ENCODE results near the gene GRM4. TPM values are rescaled to one million over a fixed set of nuclear protein-coding genes. Genes with fewer than 3 reads are reported as not detected.

Gene GRM4
- total RNA-seq, 1 experiment from 2014 or later, result 5.6 TPM

DNA sequence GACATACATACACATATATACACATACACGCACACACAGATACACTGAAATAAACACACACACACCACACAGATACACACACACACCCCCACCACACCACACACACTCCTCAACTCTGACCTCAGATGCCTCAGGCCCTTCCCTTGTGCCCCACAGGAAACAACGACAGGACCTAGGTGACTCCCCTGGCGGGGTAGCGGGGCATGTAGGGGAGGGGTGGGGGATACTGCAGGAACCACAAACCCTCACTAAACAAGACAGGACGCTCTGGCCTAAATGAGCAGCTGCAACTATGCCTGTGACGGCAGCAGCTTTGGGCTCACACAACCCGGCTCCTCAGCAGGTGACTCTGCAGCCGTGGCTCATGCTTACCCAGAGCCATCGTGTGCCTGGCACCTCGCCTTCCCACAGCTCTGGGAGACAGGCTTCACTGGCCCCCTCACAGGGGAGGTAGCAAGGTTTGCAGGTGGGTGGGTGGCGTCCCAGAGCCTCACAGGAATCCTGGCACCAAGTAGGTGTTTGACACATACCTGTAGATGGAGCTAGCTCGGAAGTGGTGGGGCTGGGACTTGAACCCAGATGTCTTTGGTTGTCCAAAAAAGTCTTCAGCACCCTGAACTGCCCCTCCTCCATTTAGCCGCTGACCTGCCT, 100.8 kb downstream of the GRM4 start:
- H2BK12ac ChIP-seq (ENCODE audit: insufficient read length, low read depth, low read length), result no peak overlapping the region
- no peaks in the 10 kb centered on the region for H3K9me3 ChIP-seq (ENCODE audit: control insufficient read depth, low read depth, low read length)
- no peaks in the 10 kb centered on the region for H3K27me3 ChIP-seq (ENCODE audit: insufficient read depth, low read length)
- TF ChIP-seq, protein P1, sequence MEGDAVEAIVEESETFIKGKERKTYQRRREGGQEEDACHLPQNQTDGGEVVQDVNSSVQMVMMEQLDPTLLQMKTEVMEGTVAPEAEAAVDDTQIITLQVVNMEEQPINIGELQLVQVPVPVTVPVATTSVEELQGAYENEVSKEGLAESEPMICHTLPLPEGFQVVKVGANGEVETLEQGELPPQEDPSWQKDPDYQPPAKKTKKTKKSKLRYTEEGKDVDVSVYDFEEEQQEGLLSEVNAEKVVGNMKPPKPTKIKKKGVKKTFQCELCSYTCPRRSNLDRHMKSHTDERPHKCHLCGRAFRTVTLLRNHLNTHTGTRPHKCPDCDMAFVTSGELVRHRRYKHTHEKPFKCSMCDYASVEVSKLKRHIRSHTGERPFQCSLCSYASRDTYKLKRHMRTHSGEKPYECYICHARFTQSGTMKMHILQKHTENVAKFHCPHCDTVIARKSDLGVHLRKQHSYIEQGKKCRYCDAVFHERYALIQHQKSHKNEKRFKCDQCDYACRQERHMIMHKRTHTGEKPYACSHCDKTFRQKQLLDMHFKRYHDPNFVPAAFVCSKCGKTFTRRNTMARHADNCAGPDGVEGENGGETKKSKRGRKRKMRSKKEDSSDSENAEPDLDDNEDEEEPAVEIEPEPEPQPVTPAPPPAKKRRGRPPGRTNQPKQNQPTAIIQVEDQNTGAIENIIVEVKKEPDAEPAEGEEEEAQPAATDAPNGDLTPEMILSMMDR (conservative IDR thresholded peaks at IDR 0.05), result no peak
- no peak overlapping the region for H2BK120ac ChIP-seq (ENCODE audit: low read depth, low read length, poor library complexity, severe bottlenecking)
- H3K9ac ChIP-seq (ENCODE audit: extremely low read depth, insufficient read length, low read length), result no peak overlapping the region
- peaks cover 39 to 49% of the 10 kb centered on the region in 2 experiments for H3K4me1 Mint-ChIP-seq
- H2AK5ac ChIP-seq (ENCODE audit: insufficient read length, low read length), result no peak overlapping the region
- H3K27me3 Mint-ChIP-seq (ENCODE audit: low read depth), result peaks cover 10% of the 10 kb centered on the region
- H3K27ac ChIP-seq (ENCODE audit: insufficient read length, low read depth, low read length), result no peak overlapping the region
- H2BK15ac ChIP-seq (ENCODE audit: low read depth, low read length), result no peak overlapping the region
- no peaks in the 10 kb centered on the region for H3K4me1 ChIP-seq (ENCODE audit: insufficient read depth, low read length)
- no CpG with 5 or more reads among the region's 13 CpGs for WGBS (ENCODE audit: extremely low coverage, insufficient read length, low lambda C conversion rate)
- no peak overlapping the region for H3K4me2 ChIP-seq (ENCODE audit: insufficient read depth, insufficient read length, low read length)
- H3K79me1 ChIP-seq (ENCODE audit: insufficient read depth, low read depth, low read length, poor library complexity, severe bottlenecking), result no peaks in the 10 kb centered on the region
- H4K91ac ChIP-seq (ENCODE audit: insufficient read length, low read depth, low read length), result no peak overlapping the region
- H3T11ph ChIP-seq (ENCODE audit: low read length), result no peak overlapping the region
- peaks cover 0 to 5% of the 10 kb centered on the region in 2 experiments; a peak in 1 of 5 replicates for H3K9me3 Mint-ChIP-seq
- H3K79me2 ChIP-seq (ENCODE audit: insufficient read depth, low read length), result no peaks in the 10 kb centered on the region
- no peak overlapping the region for H2BK5ac ChIP-seq (ENCODE audit: insufficient read length, low read length)
- H2AFZ ChIP-seq (ENCODE audit: low read length), result no peak overlapping the region
- H3K23me2 ChIP-seq (ENCODE audit: insufficient read length, low read depth, low read length, poor library complexity, severe bottlenecking), result no peaks in the 10 kb centered on the region
- no peak overlapping the region for H2BK20ac ChIP-seq (ENCODE audit: low read depth, low read length, poor library complexity, severe bottlenecking)
- H3K56ac ChIP-seq (ENCODE audit: insufficient read length, low read depth, low read length), result no peak overlapping the region
- no peaks in the 10 kb centered on the region; a peak in 1 of 7 replicates for H3K36me3 Mint-ChIP-seq (ENCODE audit: insufficient read depth in 1 of 3, low read depth in 3 of 3)
- H3K18ac ChIP-seq (ENCODE audit: insufficient read length, low read depth, low read length), result no peak overlapping the region
- H4K5ac ChIP-seq (ENCODE audit: insufficient read length, low read depth, low read length), result no peak overlapping the region
- H3K27ac Mint-ChIP-seq, result no peak overlapping the region
- H3K14ac ChIP-seq (ENCODE audit: insufficient read depth, low read length), result no peak overlapping the region; the same call in 1 of the 2 replicates
- DNase-seq, result no peak
- no peak overlapping the region for H3K4ac ChIP-seq (ENCODE audit: low read depth, low read length)
- no peak overlapping the region for H4K8ac ChIP-seq (replicated peaks; ENCODE audit: insufficient read length, low read depth, low read length)
- no peak overlapping the region for H3K23ac ChIP-seq (ENCODE audit: insufficient read length, low read depth, low read length)
- no peaks in the 10 kb centered on the region for H4K20me1 ChIP-seq (ENCODE audit: control insufficient read depth, insufficient read depth, insufficient read length)
- H3K4me3 Mint-ChIP-seq, result no peak overlapping the region; a peak in 1 of 5 replicates

Data from H9 (cell line).